HPDE6-E6E7 (cell line): ENCODE data around the gene TEX11.
"Not testable (repeated sequence)": the region's sequence is repeated elsewhere in the genome, so short reads cannot be mapped to it uniquely, and the experiment has no call there.

ENCODE experiments used
- DNase-seq: peaks from one replicate; pipeline ENCODE4 v3.0.0; 2011; ENCODE audit warnings: missing footprints; ENCODE audit errors: extremely low spot score

The TEX11 gene

GRCh38 chrX:70592091-70592490 lies 316.4 kb downstream of the TEX11 start:
- DNase-seq = peak; percentile 28

GRCh38 chrX:70587158-70587557 lies 321.4 kb downstream of the TEX11 start:
- DNase-seq = not testable (repeated sequence)

- DNase-seq = no peak
These were observed 331.1 kb downstream of the TEX11 start for GRCh38 chrX:70577442-70577841.

GRCh38 chrX:70569922-70570576 lies 338.5 kb downstream of the TEX11 start:
- not testable (repeated sequence) for DNase-seq

GRCh38 chrX:70554948-70555347 lies 353.6 kb downstream of the TEX11 start:
- DNase-seq = no peak

- DNase-seq = no peak
These were observed 354.0 kb downstream of the TEX11 start for GRCh38 chrX:70554523-70554922.

- no peak for DNase-seq
These were observed 354.4 kb downstream of the TEX11 start for GRCh38 chrX:70554081-70554480.

- no peak for DNase-seq
These were observed 355.0 kb downstream of the TEX11 start for GRCh38 chrX:70553516-70553915.

GRCh38 chrX:70552130-70552704 lies 356.3 kb downstream of the TEX11 start:
- no peak for DNase-seq

GRCh38 chrX:70549429-70549828 lies 359.1 kb downstream of the TEX11 start:
- DNase-seq = no peak

GRCh38 chrX:70535198-70535597 lies 373.3 kb downstream of the TEX11 start:
- DNase-seq = no peak

- DNase-seq = no peak
These were observed 380.7 kb downstream of the TEX11 start for GRCh38 chrX:70527610-70528345.

- DNase-seq = no peak
These were observed 381.5 kb downstream of the TEX11 start for GRCh38 chrX:70527053-70527452.

- no peak for DNase-seq
These were observed 382.8 kb downstream of the TEX11 start for GRCh38 chrX:70525733-70526132.

GRCh38 chrX:70515692-70516091 lies 392.8 kb downstream of the TEX11 start:
- DNase-seq = not testable (repeated sequence)

- not testable (repeated sequence) for DNase-seq
These were observed 393.2 kb downstream of the TEX11 start for GRCh38 chrX:70515270-70515669.

- no peak for DNase-seq
These were observed 399.4 kb downstream of the TEX11 start for GRCh38 chrX:70509078-70509477.

GRCh38 chrX:70508296-70508911 lies 400.1 kb downstream of the TEX11 start:
- DNase-seq = no peak

- no peak for DNase-seq
These were observed 403.1 kb downstream of the TEX11 start for GRCh38 chrX:70505451-70505841.

GRCh38 chrX:70504772-70505450 lies 403.6 kb downstream of the TEX11 start:
- DNase-seq = no peak

- no peak for DNase-seq
These were observed 407.7 kb downstream of the TEX11 start for GRCh38 chrX:70500826-70501225.

- no peak for DNase-seq
These were observed 410.4 kb downstream of the TEX11 start for GRCh38 chrX:70498129-70498528.
